CD4-positive, alpha-beta T cell treated with Interleukin-12 subunit alpha and Interleukin-12 subunit beta, for 1 hour (primary cell): ENCODE results near the gene PIM3.
"Not testable (repeated sequence)": the region's sequence is repeated elsewhere in the genome, so short reads cannot be mapped to it uniquely, and the experiment has no call there.

ENCODE experiments used
- DNase-seq: peaks from one replicate; pipeline ENCODE4 v3.0.0-alpha.2; 2020

The PIM3 gene

GRCh38 chr22:49968831-49969661, 8.5 kb downstream of the PIM3 start:
- no peak for DNase-seq

- no peak for DNase-seq
Observed at GRCh38 chr22:49969751-49970527, 9.4 kb downstream of the PIM3 start.

GRCh38 chr22:49970528-49971231, 10.1 kb downstream of the PIM3 start:
- peak; percentile 93 for DNase-seq

- no peak for DNase-seq
Observed at GRCh38 chr22:49971232-49972162, 10.9 kb downstream of the PIM3 start.

DNA sequence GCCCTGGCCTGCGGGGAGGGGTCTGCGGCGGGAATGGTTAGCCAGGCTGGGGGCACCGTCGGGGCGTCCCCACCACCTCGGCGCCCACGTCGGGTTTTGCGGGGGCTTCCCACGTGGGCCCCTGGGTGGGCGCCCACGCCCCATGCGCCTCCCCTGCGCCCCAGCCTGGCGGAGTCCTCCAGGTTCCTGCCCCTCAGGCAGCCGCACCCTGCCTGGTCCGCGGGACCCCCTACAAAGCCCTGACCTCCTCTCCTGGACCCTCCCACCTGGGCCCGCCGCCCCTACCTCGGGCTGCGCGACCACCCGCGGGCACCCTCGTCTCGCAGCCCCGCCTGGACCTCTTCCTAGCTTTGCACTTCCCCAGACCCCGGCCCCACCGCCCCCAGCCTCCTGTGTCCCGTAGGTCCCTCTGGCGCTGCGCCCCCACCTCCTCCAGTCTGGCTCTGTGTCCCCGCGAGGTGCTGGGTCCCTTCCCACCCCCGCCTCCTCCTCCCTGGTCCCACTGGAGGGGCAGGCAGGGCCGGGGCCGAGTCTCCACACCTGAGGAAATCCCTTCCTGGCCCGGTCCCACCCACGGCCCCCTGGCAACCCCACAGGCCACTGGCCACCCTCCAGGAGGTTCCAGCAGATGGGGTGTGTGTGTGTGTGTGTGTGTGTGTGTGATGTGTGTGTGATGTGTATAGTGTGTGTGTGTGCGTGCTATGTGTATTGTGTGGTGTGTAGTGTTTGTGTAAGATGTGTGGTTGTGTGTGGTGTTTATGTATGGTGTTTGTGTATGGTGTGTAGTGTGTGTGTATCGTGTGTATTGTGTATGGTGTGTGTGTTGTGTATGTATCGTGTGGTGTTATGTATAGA, 11.8 kb downstream of the PIM3 start:
- no peak for DNase-seq

- no peak for DNase-seq
Observed at GRCh38 chr22:49973018-49973961, 12.7 kb downstream of the PIM3 start.

DNA sequence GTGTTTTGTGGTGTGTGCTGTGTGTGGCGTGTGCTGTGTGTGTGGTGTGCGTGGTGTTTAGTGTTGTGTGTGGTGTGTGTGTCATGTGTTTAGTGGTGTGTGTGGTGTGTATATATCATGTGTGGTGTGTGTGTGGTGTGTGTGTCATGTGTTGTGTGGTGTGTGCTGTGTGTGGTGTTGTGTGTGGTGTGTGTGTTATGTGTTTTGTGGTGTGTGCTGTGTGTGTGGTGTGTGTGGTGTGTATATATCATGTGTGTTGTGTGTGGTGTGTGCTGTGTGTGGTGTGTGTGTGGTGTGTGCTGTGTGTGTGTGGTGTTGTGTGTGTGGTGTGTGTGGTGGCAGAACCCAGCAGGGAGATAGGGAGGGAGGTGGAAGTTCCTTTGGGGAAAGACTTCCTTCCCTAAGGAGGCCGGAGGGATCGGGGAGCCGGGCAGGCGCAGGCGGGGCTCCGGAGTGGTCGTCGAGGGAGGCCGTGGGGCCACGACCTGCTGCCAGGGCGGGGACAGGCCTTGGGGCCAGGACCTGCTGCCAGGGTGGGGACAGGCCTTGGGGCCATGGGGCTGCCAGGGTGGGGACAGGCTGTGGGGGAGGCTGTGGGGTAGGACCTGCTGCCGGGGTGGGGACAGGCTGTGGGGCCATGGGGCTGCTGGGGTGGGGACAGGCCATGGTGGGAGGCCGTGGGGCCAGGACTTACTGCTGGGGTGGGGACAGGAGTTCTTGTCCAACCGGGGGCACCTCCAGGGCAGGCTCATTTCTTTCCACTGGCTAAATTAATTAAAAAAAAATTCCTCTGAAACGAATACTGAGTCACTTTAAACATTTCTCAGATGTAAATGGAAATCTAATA, 15.2 kb downstream of the PIM3 start:
- peak; percentile 21 for DNase-seq

- peak; percentile 71 for DNase-seq
Observed at GRCh38 chr22:49976439-49977175, 16.0 kb downstream of the PIM3 start.

- DNase-seq = no peak
Observed at GRCh38 chr22:49977578-49977977, 17.0 kb downstream of the PIM3 start.

DNA sequence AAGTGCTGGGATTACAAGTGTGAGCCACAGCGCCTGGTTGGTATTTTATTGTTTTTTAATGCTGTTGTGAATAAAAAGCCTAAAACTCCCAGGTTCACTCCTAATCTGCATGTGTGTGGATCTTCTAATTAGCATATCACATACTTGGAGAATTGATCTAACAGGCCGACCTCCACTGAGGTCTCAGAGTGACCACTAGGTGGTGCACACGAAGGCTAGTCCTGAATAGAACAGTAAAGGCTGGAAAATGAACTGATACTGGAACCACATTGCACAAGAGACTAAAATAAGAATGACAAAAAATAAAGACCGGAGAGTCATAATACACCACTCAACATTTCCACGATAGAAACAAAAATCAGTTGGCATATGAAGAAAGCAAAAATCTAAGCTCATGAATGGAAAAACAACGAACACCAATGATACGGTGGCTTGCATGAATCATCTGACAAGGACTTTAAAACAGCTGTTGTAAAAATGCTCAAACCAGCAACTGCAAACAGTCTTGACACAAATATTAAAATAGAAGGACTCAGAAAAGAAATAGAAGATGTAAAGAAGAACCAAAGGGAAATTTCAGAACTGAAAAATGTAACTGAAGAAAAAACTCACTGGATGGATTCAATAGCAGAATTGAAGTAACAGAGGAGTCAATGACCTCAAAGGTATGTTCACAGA, 19.2 kb downstream of the PIM3 start:
- peak; percentile 54 for DNase-seq

GRCh38 chr22:49981799-49982198, 21.2 kb downstream of the PIM3 start:
- DNase-seq = not testable (repeated sequence)

DNA sequence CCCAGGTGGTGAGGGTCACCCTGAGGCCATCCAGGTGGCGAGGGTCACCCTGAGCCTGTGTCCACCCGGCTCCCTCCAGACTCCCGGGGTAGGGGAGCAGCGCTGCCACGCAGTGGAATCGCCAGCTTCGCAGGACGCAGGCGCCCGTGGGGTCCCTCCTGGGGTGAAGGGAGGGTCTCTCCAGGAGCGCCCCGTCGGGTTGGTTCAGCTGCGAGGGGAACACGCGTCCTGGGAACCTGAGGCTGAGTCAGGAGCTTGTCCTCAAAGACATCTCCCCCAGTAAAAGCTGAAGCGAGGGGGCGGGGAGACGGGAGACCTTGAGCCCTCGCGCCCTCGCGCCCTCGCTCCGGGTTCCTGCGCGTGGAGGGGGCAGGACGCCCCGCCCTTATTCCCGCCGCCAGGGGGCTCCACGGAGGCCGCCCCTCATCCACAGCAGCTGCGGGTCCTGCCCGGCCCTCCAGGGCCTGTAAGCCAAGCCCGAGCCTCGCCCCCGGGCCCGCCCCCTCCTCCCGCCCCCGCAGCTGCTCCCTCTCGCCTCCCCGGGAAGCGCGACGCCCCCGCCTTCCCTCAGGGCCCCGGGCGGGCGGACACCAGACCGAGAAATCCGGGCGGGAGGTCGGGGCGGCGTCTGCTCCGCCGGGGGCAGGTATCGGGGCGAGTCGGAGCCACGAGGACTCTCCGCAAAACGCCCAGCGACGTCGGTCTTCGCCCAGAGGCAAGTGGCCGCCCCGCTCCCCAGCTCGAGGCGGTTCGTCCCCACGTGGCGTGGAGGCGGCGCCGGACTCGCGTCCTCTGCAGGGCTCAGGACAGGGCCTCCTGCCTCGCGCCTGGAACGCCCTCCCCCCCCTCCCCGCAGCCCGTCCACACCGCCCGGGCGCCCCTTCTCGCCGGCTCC, 22.8 kb downstream of the PIM3 start:
- DNase-seq = peak; percentile 61

- no peak for DNase-seq
Observed at GRCh38 chr22:49986325-49986724, 25.8 kb downstream of the PIM3 start.

DNA sequence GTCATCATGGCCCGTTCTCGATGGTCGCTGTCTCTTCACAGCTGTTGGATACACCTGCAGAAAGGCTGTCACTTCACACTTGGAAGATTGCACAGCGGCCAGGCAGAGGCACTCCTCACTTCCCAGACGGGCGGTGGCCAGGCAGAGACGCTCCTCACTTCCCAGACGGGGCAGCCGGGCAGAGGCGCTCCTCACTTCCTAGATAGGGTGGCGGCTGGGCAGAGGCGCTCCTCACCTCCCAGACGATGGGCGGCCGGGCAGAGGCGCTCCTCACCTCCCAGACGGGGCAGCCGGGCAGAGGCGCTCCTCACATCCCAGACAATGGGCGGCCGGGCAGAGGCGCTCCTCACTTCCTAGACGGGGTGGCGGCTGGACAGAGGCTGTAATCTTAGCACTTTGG, 29.3 kb downstream of the PIM3 start:
- not testable (repeated sequence) for DNase-seq

DNA sequence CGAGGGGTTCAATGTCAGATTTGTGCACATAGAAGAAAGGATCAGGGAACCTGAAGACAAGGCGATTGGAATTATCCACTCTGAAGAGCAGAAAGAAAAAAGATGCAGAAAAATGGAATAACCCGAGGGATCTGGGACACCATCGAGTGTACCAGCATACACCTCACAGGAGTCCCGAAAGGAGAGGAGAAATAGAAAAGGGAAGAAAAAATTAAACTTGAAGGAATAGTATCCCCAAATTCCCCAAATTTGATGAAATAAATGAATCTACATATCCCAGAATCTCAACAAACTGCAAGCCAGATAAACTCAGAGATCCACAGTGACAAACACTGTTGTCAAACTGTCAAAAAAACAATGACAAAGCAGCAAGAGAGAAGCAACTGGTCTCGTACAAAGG, 30.6 kb downstream of the PIM3 start:
- no peak for DNase-seq

GRCh38 chr22:49991907-49992533, 31.4 kb downstream of the PIM3 start:
- no peak for DNase-seq
